ENCODE data around the gene HAUS3.

Gene HAUS3

DNA sequence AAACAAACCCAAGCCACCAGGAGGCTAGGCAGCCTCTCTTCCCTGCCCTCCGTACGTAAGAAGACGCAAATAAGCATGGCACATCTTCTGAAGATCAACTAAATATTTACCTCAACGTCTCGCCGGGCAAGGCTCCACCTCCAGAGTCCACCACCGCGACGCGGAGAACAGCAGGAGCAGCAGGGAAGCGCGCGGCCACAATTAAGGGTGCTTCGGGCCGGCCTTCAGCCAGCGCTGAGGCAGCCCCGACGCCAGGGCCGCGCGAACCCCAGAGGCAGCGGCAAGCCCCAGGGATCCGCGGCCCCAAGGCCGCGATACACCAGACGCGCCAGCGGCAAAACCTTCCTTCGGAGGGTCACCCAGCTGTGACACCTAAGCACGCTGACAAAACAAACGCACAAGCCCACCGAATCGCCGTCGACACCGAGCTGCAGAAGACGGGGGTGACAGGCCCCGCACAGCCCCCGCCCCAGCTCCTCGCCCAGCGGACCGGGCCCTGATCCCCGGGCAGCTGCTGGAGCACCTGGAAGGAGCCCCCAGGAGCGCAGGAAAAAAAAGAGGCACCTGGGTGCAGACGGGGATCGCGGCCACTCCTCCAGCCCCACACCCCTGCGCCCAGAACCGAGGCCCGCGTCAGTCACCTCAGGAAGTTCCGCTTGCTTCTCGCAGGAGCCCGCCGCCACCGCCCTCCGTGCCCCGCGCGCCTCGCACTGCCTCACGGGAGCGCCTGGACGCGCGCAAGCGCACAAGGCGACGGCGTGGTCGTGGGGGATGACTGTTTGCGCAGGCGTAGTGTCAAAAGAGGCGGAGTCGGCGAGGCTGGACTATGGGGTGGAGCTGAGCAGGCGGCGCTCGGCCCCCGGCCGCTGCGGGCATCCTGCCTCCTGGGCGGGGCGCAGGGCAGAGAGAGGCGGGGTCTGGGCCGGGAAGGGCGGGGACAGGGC lies at the start of gene HAUS3, which contains the start of gene POLN:
TSS of gene HAUS3 (minus strand) at position 712 of the 944 bp plus-strand sequence. CDS start 1,175 bp downstream, outside the sequence.
TSS of gene POLN (minus strand) at position 712 of the 944 bp plus-strand sequence. CDS start 12,890 bp downstream, outside the sequence.
- peak; percentile 96 for DNase-seq (ENCODE audit: low read depth)

DNA sequence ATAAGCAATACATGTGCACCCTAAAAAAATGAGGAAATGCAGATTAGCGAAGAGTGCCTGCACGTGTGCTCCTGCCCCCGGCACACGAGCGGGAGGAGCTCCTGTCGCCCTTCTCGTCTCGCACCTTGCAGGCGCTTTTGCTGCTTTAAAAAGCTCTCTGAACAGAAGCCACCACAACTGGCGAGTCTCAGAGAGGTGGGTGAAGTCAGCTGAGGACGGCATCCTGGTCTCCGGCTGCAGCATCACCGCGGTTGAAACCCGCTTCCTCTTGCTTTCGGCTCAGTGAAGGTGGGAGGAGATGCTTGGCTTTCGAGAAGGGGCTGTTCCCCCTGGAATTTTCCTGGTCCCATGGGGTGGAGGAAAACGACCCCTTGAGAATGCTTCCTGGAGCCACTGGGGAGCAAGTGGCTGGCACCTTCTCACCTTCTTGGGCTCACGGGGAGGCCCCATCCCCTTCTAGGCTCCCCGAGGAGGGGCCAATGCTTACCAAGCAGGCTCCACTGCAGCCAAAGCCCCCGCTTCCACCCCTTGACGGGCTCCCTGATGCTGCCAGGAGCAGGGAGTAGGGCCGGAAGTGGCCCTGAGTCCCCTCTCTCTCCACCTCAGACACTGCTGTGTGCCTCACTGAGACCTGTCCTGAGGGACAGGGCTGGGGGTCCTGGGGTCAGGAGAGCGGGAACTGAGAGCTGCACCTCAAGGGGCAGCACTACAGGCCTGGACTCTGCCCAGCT lies 49.2 kb upstream of the HAUS3 start:
- DNase-seq (ENCODE audit: low read depth), result no peak

- no peak for DNase-seq (ENCODE audit: low read depth)
Measured at GRCh38 chr4:2290488-2290887, 48.6 kb upstream of the HAUS3 start.

DNA sequence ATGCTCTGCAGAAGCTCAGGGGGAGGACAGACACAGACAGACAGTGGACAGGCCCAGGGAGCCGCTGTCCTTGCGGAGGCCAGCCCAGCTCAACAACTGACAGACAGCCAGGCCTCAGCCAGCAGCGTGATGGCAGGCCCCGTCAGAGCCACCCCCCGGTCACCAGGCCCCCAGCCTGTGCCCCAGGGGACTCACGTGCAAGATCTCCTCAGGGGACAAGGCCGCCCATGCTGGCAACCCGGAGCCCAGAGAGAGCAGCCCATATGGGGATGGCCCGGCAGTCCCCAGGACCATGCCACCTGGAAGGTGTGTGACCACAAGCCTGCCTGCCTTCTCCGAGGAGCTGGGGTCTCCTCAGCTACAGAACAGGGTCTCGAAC lies 48.0 kb upstream of the HAUS3 start:
- no peak for DNase-seq (ENCODE audit: low read depth)

- DNase-seq (ENCODE audit: low read depth), result no peak
Measured at GRCh38 chr4:2289311-2289954, 47.5 kb upstream of the HAUS3 start.

DNA sequence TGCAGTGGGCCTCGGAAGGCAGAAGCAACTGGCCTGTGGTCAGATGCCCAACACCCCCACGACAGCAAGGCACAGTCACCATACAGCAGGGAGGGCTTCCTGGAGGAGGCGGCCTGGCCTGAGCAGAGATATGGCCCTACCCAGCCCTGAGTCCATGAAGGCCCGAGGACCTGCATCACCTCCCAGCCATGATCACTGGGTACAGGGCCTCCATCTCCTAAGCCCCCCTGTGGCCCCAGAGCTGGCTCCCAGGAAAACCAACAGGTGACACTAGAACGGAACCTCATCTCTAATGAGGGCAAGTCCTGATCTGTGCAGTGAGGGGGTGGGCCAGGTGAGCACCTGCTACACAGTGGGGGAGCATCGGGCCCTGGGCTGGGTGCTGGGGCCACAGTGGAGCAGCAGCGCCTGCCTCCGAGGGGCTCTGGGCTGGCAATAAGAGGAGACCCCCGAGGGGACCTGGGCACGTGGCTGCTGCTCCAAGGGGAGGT lies 46.2 kb upstream of the HAUS3 start:
- no peak for DNase-seq (ENCODE audit: low read depth)

- DNase-seq (ENCODE audit: low read depth), result no peak
Measured at GRCh38 chr4:2287594-2287915, 45.6 kb upstream of the HAUS3 start.

DNA sequence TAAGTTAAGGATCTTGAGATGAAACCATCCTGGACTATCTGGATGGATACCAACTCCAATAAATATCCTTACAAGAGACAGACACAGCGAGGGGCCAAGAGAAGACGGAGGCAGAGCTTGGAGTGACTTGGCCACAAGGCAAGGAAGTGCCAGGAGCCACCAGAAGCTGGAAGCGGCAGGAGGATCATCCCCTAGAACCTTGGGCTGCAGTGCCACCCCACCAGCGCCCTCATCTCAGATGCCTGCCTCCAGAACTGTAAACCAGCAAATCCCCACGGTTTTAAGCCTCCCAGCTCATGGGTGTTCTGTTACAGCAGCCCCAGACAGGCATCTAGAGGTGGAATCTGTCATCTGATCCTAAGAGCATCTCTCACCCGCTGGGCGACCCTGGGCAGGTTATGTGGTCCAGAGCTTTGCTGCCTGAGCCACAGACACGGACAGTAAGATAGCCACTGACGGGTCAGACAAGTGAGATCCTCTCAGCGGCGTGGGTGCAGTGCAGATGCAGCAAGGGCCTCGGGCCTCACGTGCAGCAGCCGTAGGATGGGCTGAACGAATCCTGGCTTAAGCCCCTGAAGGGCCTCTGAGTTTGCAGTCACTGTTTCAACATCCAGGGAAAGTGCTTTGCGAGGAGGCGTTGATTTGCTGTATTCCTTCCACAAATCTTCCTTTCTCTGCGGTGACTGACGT lies 45.1 kb upstream of the HAUS3 start:
- DNase-seq (ENCODE audit: low read depth), result no peak

DNA sequence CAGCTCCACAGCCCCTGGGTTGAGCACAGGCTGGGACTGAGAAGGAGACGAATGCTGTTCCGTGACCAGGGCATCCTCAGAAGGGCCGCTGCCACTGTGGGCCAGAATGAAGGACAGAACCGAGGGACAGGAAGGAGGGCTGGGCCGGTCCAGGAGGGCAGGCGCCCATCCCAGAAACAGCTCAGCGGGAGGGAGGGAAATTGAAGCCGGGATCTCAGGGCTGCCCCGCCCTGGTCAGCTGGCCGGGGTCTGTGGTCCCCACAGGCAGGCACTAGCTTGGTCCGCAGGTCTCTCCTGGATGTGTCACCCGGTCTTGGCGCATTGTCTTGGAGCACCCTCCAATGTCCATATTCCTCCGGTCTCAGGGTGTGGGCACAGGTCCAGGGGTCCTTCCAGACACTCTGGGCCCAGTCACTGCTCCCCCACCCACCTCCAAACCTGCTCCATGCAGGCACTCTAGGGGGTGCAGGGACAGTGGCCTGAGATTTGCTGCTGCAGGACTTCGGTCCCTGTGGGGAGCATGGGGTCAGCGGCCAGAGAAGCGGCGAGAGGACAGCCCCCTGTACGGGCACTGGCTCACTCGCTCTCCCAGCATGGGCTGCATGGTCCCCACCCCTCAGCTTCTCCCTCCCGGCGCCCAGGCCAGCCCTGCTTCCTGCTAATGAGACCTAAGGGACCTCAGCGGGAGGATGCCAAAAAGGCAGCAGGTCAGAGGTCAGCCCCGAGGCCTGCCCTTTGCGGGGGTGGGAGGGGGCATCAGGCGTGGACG lies 43.9 kb upstream of the HAUS3 start:
- no peak for DNase-seq (ENCODE audit: low read depth)

GRCh38 chr4:2284934-2285612 lies 43.2 kb upstream of the HAUS3 start:
- no peak for DNase-seq (ENCODE audit: low read depth)

- no peak for DNase-seq (ENCODE audit: low read depth)
Measured at GRCh38 chr4:2284161-2284933, 42.4 kb upstream of the HAUS3 start.

DNA sequence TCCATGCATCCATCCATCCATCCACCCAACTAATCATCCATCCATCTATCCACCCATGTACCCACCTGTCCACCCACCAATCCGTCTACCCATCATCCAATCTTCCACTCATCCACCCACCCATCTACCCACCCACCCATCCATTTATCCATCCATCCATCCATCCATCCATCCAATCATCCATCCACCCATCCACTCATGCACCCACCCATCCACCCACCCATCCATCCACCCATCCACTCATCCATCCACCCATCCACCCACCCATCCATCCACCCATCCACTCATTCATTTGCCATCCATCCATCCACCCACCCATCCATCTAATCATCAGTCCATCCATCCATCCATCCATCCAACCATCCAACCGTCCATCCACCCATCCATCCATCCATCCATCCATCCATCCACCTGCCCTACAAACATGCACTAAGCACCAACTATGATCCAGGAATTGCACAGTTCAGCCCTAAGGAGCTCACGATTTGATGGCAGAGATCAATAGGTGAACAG lies 41.3 kb upstream of the HAUS3 start:
- DNase-seq (ENCODE audit: low read depth), result no peak

DNA sequence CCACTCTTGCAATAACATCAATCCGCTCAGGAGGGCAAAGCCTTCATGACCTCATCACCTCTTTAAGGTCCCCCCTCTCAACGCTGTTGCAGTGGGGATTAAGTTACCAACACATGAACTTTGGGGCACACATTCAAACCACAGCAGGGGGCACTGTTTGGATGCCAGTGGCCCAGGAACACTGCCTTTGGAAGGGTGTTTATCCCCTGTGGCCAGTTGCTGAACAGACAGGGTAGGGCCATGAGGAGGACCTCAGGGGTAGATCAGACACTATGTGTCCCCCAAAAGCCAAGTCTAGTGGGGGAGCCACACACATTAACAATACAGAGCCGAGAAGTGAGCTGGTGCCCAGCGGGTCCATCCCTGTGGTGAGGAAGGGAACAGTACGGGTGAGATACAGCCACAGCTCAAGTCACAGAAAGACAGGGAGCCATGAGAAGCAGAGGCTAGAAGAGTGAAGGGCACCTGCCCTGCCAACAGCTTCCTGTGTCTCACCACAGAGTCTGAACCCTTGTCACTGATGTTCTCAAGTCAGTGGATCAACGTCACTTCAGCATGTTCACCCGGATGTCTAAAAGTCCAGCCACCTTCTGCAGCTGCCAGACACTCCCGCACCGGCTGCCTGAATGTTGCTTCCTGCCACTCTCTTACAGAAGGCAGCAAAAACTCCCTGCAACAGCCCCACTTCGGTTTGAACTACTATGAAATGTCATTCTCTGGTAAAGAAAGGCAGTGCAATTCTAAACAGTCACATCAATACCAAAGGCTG lies 39.8 kb upstream of the HAUS3 start:
- no peak for DNase-seq (ENCODE audit: low read depth)

- no peak for DNase-seq (ENCODE audit: low read depth)
Measured at GRCh38 chr4:2280531-2281300, 38.8 kb upstream of the HAUS3 start.

- DNase-seq (ENCODE audit: low read depth), result no peak
Measured at GRCh38 chr4:2277956-2278355, 36.0 kb upstream of the HAUS3 start.

- no peak for DNase-seq (ENCODE audit: low read depth)
Measured at GRCh38 chr4:2276581-2277325, 34.8 kb upstream of the HAUS3 start.

DNA sequence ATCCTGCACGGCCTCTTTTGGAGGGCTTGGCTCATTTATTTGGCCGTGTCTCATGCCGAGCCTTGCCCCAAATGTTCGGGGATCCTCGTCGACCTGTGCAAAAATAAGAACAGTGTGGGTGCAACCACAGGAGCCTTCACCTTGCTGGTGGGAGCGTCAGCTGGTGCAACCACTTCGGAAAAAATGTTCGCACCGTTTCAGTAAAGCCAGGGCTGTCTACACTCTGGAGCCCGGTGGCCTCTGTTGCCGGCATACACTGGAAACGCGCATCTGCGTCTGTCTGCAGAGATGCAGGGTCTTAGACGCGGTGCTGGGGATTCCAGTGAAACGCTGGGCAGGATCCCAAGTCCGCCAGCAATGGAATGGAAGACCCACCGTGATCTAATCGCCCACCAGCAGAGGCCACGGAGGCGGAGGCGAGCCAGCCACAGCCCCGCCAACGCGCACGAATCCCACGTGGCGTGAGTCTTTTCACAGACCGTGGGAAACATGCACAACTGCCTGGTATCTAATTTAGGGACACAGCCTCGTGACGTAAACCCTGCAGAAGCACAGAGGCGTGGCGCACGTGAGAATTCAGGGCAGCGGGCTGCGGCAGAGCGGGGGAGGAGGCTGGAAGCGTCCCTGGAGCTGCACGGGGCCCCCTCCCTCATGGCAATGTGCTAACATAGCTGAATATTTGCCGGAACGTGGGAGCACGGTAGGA lies 33.8 kb upstream of the HAUS3 start:
- no peak for DNase-seq (ENCODE audit: low read depth)
